Erythroblast (primary cell): ENCODE data around the gene GLA.

ENCODE experiments used
- GATA1 ChIP-seq: IDR thresholded peaks from 2 replicates; pipeline ENCODE4 v1.6.1; 2011; ENCODE audit warnings: low read depth, mild to moderate bottlenecking, control low read depth, low read length, moderate library complexity
- POLR2A ChIP-seq: IDR thresholded peaks from 2 replicates; pipeline ENCODE4 v1.6.1; 2011; ENCODE audit warnings: mild to moderate bottlenecking, low read length

DNA sequence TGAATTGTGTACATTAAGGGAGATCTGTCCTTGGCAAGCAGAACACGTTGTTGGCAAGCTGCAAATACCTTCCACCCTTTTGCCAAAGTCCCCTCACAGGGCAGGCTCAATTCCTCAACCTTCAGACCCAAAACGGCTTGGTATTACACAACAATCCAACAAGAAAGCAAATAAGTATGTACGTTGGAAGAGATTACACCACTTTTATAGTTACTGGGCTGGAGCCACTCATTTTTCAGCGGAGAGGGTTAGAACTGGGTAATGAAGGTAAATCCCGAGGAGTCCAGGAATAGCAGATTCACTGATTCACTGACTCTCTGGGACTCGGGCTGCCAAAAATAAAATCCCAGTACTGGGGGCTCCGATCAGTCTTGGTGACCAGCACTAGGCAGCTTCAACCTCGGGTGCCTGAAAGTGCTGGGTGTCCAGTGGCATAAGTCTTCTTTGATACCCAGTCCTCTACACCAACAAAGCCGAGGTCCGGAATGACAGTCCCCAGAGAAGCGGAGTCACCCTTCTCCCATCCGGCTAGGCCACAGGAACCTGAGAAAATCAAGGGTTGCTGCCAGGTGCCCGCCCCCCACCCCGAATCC, 59.8 kb downstream of the GLA start:
- TF ChIP-seq POLR2A (no peak), GATA1 (no peak)
